HCT116 (cell line): ENCODE data around the gene PXDN. TPM values are rescaled to one million over a fixed set of nuclear protein-coding genes. Genes with fewer than 3 reads are reported as not detected.

Experiments used
- ATAC-seq: fragments of 200-7000 bp; cut with Tn5 transposase; 2 replicates; pipeline ENCODE4 v1.9.1; 2020; ENCODE audit warnings: mild to moderate bottlenecking, moderate library complexity
- BruUV-seq: library from RNA; stranded (reverse); fragments of 400-500 nt; replicated peaks from 2 replicates; lab custom pipeline; 2021; lab: Mats Ljungman, UMichigan
- CTCF ChIA-PET: fragments of 300-600 bp; sonication (Branson Sonifier 250); formaldehyde crosslinking; loops from one replicate; lab custom pipeline; 2021; ENCODE audit warnings: antibody characterized with exemption; lab: Charles Lee
- POLR2A ChIA-PET: fragments of 300-600, 350-600 bp; sonication (Branson Sonifier 250); formaldehyde crosslinking; loops from one replicate; lab custom pipeline; 2021; ENCODE audit warnings: antibody characterized with exemption; lab: Charles Lee
- RAD21 ChIA-PET, 2 experiments: fragments of 300-600 bp; sonication (Branson Sonifier 250); formaldehyde crosslinking; loops; one replicate each; lab custom pipeline; 2023; ENCODE audit warnings: low total read pairs in 2 of 2; ENCODE audit not compliant: uncharacterized antibody in 2 of 2, unreplicated experiment in 2 of 2, low non-redundant PET in 1 of 2; lab: Charles Lee
- DNase-seq: peaks from one replicate; pipeline ENCODE4 v3.0.0-alpha.2; 2010; ENCODE audit warnings: low read depth, low spot score
- H2AFZ ChIP-seq: fragments of 200-600 bp; shearing (Covaris generic), sonication (generic); 2 replicates; pipeline ENCODE4 v1.6.1; 2017; ENCODE audit warnings: low read depth, mixed run types, mixed read lengths, antibody characterized with exemption, low read length; ENCODE audit not compliant: poor library complexity, severe bottlenecking
- H3K27ac ChIP-seq: 2 replicates; pipeline ENCODE4 v1.5.1; 2012; ENCODE audit warnings: low read depth, low read length
- H3K27me3 ChIP-seq: fragments of 200-600 bp; sonication (generic); 2 replicates; pipeline ENCODE4 v1.6.1; 2016; ENCODE audit warnings: mixed run types, low read length, mixed read lengths; ENCODE audit not compliant: insufficient read depth
- H3K36me3 ChIP-seq, 2 experiments: fragments of 200-500 bp in 1 of 2; fragments of 200-600 bp in 1 of 2; sonication (Bioruptor generic) in 1 of 2; sonication (generic) in 1 of 2; 2 replicates each; pipeline versions ENCODE4 v1.5.1 to v1.6.1; 2014 to 2016; ENCODE audit warnings: low read length in 2 of 2, inconsistent platforms in 1 of 2, mixed read lengths in 1 of 2, mixed run types in 1 of 2; ENCODE audit not compliant: insufficient read depth in 2 of 2, control insufficient read depth in 1 of 2
- H3K4me1 ChIP-seq, 2 experiments: fragments of 200-600 bp in 1 of 2; sonication (generic) in 1 of 2; 2 replicates each; pipeline versions ENCODE4 v1.5.1 to v1.6.1; 2012 to 2017; ENCODE audit warnings: low read length in 2 of 2, inconsistent platforms in 1 of 2, mild to moderate bottlenecking in 1 of 2, mixed read lengths in 1 of 2, mixed run types in 1 of 2, moderate library complexity in 1 of 2; ENCODE audit not compliant: insufficient read depth in 2 of 2, control insufficient read depth in 1 of 2
- H3K4me2 ChIP-seq: fragments of 200-600 bp; sonication (generic); 2 replicates; pipeline ENCODE4 v1.6.1; 2017; ENCODE audit warnings: mixed run types, low read length, mixed read lengths
- H3K4me3 ChIP-seq, 2 experiments: fragments of 200-600 bp in 1 of 2; sonication (generic) in 1 of 2; replicated peaks in 1 of 2; 2 replicates each; pipeline ENCODE4 v1.5.1; 2011 to 2016; ENCODE audit warnings: low read length in 2 of 2, control low read depth in 1 of 2, low read depth in 1 of 2, mild to moderate bottlenecking in 1 of 2, mixed read lengths in 1 of 2, mixed run types in 1 of 2
- H3K79me2 ChIP-seq: fragments of 200-600 bp; sonication (generic); 2 replicates; pipeline ENCODE4 v1.6.1; 2017; ENCODE audit warnings: mild to moderate bottlenecking, mixed run types, low read length, moderate library complexity, mixed read lengths; ENCODE audit not compliant: insufficient read depth
- H3K9ac ChIP-seq: fragments of 200-600 bp; sonication (generic); 2 replicates; pipeline ENCODE4 v1.6.1; 2016; ENCODE audit warnings: low read length, mixed read lengths
- H3K9me2 ChIP-seq: fragments of 200-600 bp; sonication (generic), shearing (Covaris generic); 2 replicates; pipeline ENCODE4 v1.6.1; 2017; ENCODE audit warnings: mixed run types, mild to moderate bottlenecking, moderate library complexity; ENCODE audit not compliant: insufficient read depth
- H3K9me3 ChIP-seq, 2 experiments: fragments of 200-500 bp in 1 of 2; fragments of 200-600 bp in 1 of 2; sonication (Bioruptor generic) in 1 of 2; sonication (generic) in 1 of 2; 2 replicates each; pipeline ENCODE4 v1.6.1; 2014 to 2017; ENCODE audit warnings: low read length in 2 of 2, mixed read lengths in 2 of 2, inconsistent platforms in 1 of 2, low read depth in 1 of 2, mild to moderate bottlenecking in 1 of 2, mixed run types in 1 of 2, moderate library complexity in 1 of 2; ENCODE audit not compliant: control insufficient read depth in 1 of 2, insufficient read depth in 1 of 2
- H4K20me1 ChIP-seq: fragments of 200-600 bp; sonication (generic), shearing (Covaris generic); 2 replicates; pipeline ENCODE4 v1.6.1; 2017; ENCODE audit warnings: mixed run types, mild to moderate bottlenecking, moderate library complexity; ENCODE audit not compliant: insufficient read depth
- ATF3 ChIP-seq: IDR thresholded peaks from 2 replicates; pipeline ENCODE4 v1.6.1; 2012
- CBX3 ChIP-seq: IDR thresholded peaks from 2 replicates; pipeline ENCODE4 v1.6.1; 2012; ENCODE audit warnings: low read depth
- CEBPB ChIP-seq: IDR thresholded peaks from 2 replicates; pipeline ENCODE4 v1.6.1; 2012; ENCODE audit warnings: low read depth
- EGR1 ChIP-seq: IDR thresholded peaks from 2 replicates; pipeline ENCODE4 v1.6.1; 2012; ENCODE audit warnings: low read depth
- ELF1 ChIP-seq: IDR thresholded peaks from 2 replicates; pipeline ENCODE4 v1.6.1; 2012; ENCODE audit warnings: low read depth, borderline replicate concordance
- EZH2 ChIP-seq: fragments of 200-600 bp; sonication (generic); IDR thresholded peaks from 2 replicates; pipeline ENCODE4 v1.6.1; 2017; ENCODE audit warnings: antibody characterized with exemption, mixed run types
- EZH2phosphoT487 ChIP-seq: fragments of 200-600 bp; IDR thresholded peaks from 2 replicates; pipeline ENCODE4 v1.6.1; 2018; ENCODE audit warnings: antibody characterized with exemption, borderline replicate concordance
- FOSL1 ChIP-seq: IDR thresholded peaks from 2 replicates; pipeline ENCODE4 v1.6.1; 2012; ENCODE audit warnings: low read depth
- JUND ChIP-seq: IDR thresholded peaks from 2 replicates; pipeline ENCODE4 v1.6.1; 2012
- POLR2A ChIP-seq: IDR thresholded peaks from 2 replicates; pipeline ENCODE4 v1.7.0; 2011; ENCODE audit warnings: borderline replicate concordance; ENCODE audit not compliant: insufficient read depth, insufficient read length; ENCODE audit errors: extremely low read depth
- POLR2AphosphoS5 ChIP-seq: IDR thresholded peaks from 2 replicates; pipeline ENCODE4 v1.6.1; 2011; ENCODE audit warnings: mild to moderate bottlenecking, low read depth, low read length, moderate library complexity
- REST ChIP-seq: IDR thresholded peaks from 2 replicates; pipeline ENCODE4 v1.6.1; 2012; ENCODE audit warnings: low read depth
- SP1 ChIP-seq: IDR thresholded peaks from 2 replicates; pipeline ENCODE4 v1.6.1; 2012; ENCODE audit warnings: low read depth
- TCF7L2 ChIP-seq: IDR thresholded peaks from 2 replicates; pipeline ENCODE4 v1.7.0; 2011; ENCODE audit warnings: borderline replicate concordance, inconsistent platforms; ENCODE audit not compliant: insufficient read depth, insufficient read length; ENCODE audit errors: extremely low read depth
- YY1 ChIP-seq: IDR thresholded peaks from 2 replicates; pipeline ENCODE4 v1.6.1; 2011; ENCODE audit warnings: low read length, low read depth, moderate library complexity, mild to moderate bottlenecking; ENCODE audit not compliant: insufficient replicate concordance; ENCODE audit errors: extremely low read depth
- ZBTB33 ChIP-seq: IDR thresholded peaks from 2 replicates; pipeline ENCODE4 v1.6.1; 2011; ENCODE audit warnings: mild to moderate bottlenecking, low read length, moderate library complexity; ENCODE audit not compliant: insufficient replicate concordance; ENCODE audit errors: extremely low read depth
- ZNF274 ChIP-seq: fragments of 200-500 bp; sonication (Bioruptor generic); IDR thresholded peaks from 2 replicates; pipeline ENCODE4 v1.6.1; 2014; ENCODE audit warnings: mild to moderate bottlenecking, low read depth, low read length, inconsistent platforms
- intact Hi-C: fragments of 100-400 bp; cut with micrococcal nuclease; formaldehyde crosslinking; loops from 2 replicates; pipeline ENCODE4 v1.10.0; 2022
- total RNA-seq: library from RNA; stranded (reverse); gene quantifications from one replicate; pipeline ENCODE4 v1.2.1, GENCODE V29; 2021; ENCODE audit not compliant: unreplicated experiment
- TF ChIP-seq, protein P1 (sequence below): IDR thresholded peaks from 2 replicates; pipeline ENCODE4 v1.6.1; 2012

The PXDN gene
- total RNA-seq, 1 experiment from 2014 or later, result 10.7 TPM

GRCh38 chr2:1687254-1687653 lies 57.1 kb downstream of the PXDN start (continued):
- no peak for TF ChIP-seq ZBTB33
- no peak for TF ChIP-seq POLR2A
- no peak for TF ChIP-seq EZH2phosphoT487
- TF ChIP-seq EGR1, result no peak
- TF ChIP-seq REST, result no peak
- no peak for TF ChIP-seq ZNF274
- TF ChIP-seq TCF7L2, result no peak

DNA sequence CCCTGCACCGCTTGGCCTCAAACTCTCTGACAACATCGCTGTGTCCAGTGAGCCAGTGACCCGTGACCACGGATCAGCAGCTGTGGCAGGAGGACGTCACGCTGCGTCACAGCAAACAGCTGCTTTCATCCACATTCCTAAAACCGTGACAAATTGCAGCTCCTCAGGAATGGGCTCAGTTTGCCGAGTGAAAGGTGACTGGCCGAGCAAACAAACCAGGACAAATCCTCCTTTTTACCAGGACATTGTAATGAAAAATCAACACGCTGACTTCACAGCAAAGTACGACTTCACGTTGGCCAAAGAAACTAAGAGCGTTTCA lies 57.6 kb downstream of the PXDN start:
- H4K20me1 ChIP-seq, result no peaks in the 10 kb centered on the region
- H3K27ac ChIP-seq, result no peak overlapping the region
- no peak overlapping the region for H3K4me3 ChIP-seq
- H3K79me2 ChIP-seq, result no peaks in the 10 kb centered on the region
- TF ChIP-seq JUND (no peak), FOSL1 (no peak), ZNF274 (no peak), ATF3 (no peak), CEBPB (no peak), SP1 (no peak), POLR2A (no peak), EZH2 (no peak), CBX3 (no peak), YY1 (no peak), ELF1 (no peak), ZBTB33 (no peak), TCF7L2 (no peak), POLR2AphosphoS5 (no peak), EGR1 (no peak)
- TF ChIP-seq, protein P1, sequence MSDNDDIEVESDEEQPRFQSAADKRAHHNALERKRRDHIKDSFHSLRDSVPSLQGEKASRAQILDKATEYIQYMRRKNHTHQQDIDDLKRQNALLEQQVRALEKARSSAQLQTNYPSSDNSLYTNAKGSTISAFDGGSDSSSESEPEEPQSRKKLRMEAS, result no peak
- ATAC-seq (no peak), DNase-seq (no peak)
- POLR2A ChIA-PET, result no interaction called here
- H3K4me2 ChIP-seq, result no peak overlapping the region
- H3K9me3 ChIP-seq, result no peaks in the 10 kb centered on the region
- CTCF ChIA-PET, result no interaction called here
- RAD21 ChIA-PET, result no interaction called here
- H3K4me1 ChIP-seq, result peaks cover 0 to 11% of the 10 kb centered on the region in 2 experiments; a peak in 1 of 4 replicates
- no peak overlapping the region for H3K9ac ChIP-seq
- no peak overlapping the region for H2AFZ ChIP-seq
- H3K9me2 ChIP-seq, result no peaks in the 10 kb centered on the region
- H3K27me3 ChIP-seq, result no peaks in the 10 kb centered on the region
- no TSS peak for BruUV-seq
- H3K36me3 ChIP-seq, result no peaks in the 10 kb centered on the region
- intact Hi-C loops, result no loop called here
